ENCODE results near the gene GRIN2A.
A peak's percentile ranks its signal among the peaks of the same experiment; 100 is the strongest.

Gene GRIN2A

GRCh38 chr16:10181196-10182162, 749 bp downstream of the GRIN2A start:
- DNase-seq, result peak; percentile 1

- no peak for DNase-seq
These were observed 1.5 kb downstream of the GRIN2A start for GRCh38 chr16:10180771-10181163.

DNA sequence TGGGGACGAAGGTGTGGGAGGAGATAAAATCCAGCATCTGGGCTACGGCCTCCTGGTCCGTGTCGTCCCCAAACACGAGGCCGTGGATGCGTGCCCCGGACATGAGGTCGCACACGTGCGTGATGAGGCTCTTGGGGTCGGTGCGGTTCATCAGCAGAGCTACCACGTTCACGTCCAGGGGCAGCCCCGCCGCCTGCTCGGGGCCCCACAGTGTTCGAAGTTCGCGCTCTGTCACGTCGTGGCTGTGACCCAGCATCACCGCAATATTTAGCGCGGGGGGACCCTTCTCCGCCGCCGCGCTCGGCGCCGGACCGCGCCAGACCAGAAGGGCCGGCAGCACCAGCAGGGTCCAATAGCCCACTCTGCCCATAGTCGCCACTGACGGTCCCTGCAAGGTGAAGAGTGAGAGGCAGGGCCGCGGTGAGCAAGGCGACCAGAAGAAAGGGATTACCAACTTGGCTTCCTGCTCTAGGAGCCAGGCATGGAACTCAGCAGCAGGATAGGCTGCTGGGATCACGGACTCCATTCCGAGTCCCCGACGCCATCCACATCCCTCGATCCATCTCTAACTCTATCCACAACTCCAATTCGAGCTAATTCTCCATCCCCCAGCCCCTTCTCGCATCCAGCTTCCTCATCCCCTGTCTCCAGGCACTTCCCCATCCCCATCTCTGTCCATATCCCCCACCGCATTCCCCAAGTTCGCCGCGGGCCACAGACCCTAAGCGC, 2.0 kb downstream of the GRIN2A start:
- no peak for DNase-seq

DNA sequence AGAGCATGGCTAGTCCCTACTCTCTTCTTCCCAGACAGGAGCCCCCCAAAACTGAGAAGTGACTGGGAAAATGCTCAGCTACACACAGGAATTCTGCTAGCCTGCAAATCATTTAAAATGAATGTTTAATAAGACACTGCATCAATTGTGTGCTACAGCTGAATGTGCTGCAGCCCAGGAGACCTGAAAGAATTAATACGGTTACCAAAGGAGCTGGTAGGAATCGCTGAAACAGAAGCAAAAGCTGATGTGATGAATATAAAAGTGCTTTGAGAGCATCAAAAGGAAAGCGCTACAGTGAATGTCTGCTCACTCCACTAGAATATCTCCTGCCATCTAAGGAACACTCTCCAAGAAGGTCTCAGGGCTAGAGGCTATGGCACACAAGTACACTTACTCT, 3.7 kb downstream of the GRIN2A start:
- DNase-seq, result no peak

DNA sequence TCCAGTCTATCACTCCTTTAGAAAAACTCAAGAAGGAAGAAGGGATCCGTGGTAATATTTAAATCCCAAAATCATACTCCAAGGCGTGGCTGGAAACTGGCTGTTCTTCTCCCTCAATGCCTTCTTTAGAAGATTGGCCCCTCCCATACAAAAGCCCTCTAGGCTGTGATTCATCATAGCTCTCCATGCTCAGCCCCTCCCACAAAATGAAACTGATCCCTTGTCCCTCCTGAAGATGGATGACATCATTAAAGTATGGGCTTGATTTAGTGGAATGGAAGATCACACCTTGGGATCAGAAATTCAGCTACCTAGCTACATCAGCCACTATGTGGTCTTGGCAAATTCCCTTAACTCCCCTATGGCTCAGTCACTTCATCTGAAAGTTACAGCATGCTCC, 4.1 kb downstream of the GRIN2A start:
- DNase-seq, result no peak

GRCh38 chr16:10172848-10173655, 9.2 kb downstream of the GRIN2A start:
- no peak for DNase-seq

DNA sequence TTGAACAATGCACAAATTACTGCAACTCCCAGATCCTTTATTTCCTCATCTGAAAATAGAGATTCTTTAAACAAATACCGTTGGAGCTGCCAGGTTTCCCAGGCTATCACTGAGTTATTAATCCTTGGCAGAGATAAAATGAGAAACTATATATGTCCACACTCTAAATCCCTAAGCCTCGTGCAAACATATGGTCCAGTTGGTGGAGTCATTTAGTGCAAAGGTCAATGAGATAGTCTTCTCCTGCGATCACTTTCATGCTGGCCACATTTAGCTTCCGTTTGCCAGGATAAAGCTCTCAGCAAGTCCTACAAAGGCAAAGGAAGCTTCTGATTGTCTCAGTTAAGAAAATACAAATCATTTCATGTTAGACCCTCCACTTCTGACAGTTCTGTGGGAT, 11.0 kb downstream of the GRIN2A start:
- no peak for DNase-seq

GRCh38 chr16:10169904-10170410, 12.3 kb downstream of the GRIN2A start:
- DNase-seq, result no peak

DNA sequence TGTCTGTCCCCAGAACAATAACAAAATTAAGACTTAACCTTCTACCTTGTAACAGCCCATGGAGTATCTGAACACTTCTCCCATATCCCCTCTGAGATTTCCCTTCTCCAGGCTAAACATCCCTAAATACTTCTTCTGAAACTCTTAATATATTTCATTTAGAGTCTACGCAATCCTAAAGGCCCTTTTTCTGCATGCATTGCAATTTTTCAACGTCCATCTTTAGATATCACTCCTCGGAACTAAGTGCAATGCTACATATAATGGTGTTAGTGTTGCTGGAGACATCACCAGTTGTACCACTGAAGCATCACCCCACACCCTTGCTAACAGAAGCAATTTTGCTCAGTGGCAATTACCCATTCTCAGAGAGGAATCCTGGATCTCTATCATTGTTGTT, 13.2 kb downstream of the GRIN2A start:
- no peak for DNase-seq

DNA sequence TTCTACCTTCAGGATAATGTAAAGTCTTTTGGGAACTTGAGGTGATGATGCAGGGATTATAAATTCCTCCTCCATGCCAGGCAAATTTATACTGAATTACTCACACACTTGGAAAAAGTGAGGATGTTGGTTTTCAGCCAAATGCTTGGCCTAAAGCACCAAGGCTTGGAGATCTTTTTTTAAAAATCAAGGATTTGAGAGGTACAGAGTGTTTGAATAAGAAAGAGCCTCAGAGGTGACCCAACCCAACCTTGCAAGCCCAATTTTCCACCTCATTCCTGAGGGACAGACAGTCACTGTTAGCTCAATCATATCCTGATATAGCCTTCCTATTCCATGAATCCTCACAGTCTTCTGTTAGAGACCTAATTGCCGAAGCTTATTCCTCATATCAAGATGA, 14.0 kb downstream of the GRIN2A start:
- DNase-seq, result no peak

GRCh38 chr16:10165643-10166042, 16.6 kb downstream of the GRIN2A start:
- no peak for DNase-seq

DNA sequence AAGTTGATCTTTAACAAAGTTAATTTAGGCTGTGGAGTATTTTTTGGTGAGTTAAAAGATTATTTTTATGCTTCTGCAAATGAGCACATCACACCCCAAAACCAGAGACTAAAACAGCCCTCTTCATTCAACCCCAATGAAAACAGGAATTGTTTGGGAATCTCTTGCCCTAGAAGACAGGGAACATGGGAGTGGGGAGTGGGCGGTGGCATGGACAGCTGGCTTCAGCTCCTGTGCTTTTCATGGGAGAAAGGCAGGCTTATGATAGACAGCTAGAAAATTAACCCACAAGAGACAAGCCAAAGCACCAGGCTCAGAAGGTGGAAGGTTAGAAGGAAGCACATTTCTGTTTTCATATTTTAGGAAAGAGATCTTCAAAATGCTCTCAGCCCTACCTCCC, 19.2 kb downstream of the GRIN2A start:
- no peak for DNase-seq

DNA sequence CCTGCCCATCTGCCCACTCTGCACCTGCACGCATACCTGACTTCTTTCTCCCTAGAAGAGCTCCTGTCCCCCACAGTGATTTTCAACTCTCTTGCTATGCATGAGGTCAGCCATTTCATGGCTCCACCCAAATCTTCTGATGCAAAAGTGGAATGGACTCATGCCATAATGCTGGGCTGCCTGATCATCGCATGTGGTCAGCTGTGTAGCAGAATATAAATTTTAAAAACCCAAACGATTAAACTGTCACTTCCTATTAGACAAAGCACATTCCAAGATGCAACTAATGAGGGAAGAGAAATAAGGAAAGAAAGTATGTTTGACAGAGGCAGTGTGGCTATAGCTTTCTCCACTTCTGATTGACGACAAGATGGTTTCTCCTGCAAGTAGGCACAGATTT, 26.1 kb downstream of the GRIN2A start:
- no peak for DNase-seq

DNA sequence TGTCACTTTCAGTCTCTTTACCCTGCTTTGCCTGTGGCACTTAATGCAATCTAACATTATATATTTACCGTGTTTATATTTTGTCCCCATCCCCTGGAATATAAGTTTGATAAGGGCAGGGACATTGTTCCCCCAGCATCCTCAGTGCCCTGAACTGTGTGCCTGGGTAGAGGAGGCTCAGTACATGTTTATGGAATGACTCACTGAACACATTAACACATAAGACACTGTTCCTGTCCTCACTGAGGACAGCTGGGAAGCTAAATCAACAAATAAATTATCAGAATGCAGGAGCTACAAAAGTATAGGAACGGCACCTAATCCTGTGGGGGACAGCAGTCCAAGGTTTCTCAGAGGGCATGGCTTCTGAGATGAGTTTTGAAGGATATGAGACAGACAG, 27.8 kb downstream of the GRIN2A start:
- no peak for DNase-seq

DNA sequence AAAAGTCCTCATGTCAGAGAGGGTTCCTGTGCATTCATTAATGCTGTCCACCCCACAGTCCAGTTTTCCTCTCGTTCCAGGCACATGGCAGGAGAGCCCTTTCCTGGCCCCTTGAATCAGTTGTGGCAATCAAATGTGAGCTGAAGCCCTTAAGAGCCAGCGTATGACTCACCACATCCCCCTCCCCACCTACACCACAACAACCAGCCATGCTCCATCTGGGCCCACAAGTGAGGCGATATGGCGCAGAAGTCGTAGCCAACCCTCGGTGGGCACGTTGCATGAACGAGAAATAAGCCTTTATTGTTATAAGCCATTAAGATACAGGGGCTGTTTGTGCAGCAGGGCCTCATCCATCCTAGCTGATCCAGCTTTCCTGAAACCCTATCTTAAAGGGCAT, 28.2 kb downstream of the GRIN2A start:
- DNase-seq, result no peak

DNA sequence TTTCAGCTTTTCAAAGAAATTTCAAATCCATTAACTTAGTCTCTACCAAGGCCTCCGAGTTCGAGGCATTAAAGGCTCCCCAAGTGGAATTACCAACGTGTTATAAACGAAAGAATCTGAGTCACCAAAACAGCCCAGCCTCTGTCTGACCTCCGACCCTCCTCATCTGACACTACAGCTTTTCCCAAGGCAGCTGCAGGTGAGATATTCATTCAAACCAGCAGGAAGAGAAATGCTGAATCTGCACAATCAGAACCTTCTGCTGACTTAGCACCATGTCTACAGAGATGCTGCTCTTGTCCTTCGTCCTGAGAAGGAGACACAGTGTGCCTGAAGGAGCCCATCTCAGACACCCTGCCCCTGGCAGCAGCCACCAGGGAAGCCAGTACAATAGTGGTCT, 30.5 kb downstream of the GRIN2A start:
- no peak for DNase-seq

- no peak for DNase-seq
These were observed 31.3 kb downstream of the GRIN2A start for GRCh38 chr16:10150906-10151305.

GRCh38 chr16:10145542-10146035, 36.6 kb downstream of the GRIN2A start:
- DNase-seq, result no peak

DNA sequence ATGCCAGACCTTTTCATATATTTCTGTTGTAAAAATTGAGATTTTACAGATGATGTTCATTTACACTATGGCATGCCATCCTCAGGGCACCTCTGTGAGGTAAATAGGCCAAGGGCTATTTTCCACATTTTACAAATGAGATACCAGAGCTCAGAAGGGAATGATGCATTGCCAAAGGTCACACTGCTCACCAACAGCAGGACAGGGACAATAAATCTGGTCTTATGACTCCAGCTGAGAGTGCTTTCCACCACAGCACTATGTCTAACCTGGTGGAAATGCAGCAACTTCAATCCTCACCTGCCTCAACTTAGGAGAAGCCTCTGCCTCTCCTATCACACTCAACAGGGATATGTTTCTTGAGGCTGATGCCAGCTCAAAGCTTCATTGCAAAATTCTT, 40.6 kb downstream of the GRIN2A start:
- DNase-seq, result no peak

DNA sequence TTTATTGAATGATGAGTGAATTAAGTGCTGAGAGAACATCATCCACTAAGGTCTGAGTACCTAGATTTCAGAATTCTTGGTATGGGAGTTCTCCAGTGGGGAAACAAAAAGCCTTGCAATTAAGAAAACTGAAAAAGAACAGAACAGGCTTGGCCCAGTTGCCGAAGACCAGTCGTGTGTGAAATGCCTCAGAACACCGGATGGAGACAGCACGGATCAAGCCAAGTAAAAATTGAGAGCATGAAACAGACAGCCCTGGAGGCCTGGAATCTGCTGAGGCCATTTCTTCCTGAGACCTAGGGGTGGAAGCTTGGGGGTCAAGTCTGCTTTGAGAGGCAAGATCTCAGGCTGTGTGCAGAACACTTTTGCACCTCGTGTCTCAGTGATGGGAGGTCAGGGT, 43.3 kb downstream of the GRIN2A start:
- no peak for DNase-seq

- no peak for DNase-seq
These were observed 44.9 kb downstream of the GRIN2A start for GRCh38 chr16:10137341-10137740.

GRCh38 chr16:10136916-10137315, 45.3 kb downstream of the GRIN2A start:
- DNase-seq, result no peak

- no peak for DNase-seq
These were observed 51.7 kb downstream of the GRIN2A start for GRCh38 chr16:10130538-10130937.
